ENCODE results near the gene SPDYE18.
"Not testable (repeated sequence)": the region's sequence is repeated elsewhere in the genome, so short reads cannot be mapped to it uniquely, and the experiment has no call there.

SPDYE18 gene

GRCh38 chr7:77005461-77006057, 56.8 kb downstream of the SPDYE18 start:
- not testable (repeated sequence) for DNase-seq (ENCODE audit: low read depth in 2 of 2)

GRCh38 chr7:77004151-77004550, 58.2 kb downstream of the SPDYE18 start:
- DNase-seq (ENCODE audit: low read depth in 2 of 2), result not testable (repeated sequence)

- not testable (repeated sequence) for DNase-seq (ENCODE audit: low read depth in 2 of 2)
Measured at GRCh38 chr7:77003241-77003640, 59.1 kb downstream of the SPDYE18 start.

GRCh38 chr7:77002678-77003233, 59.6 kb downstream of the SPDYE18 start:
- not testable (repeated sequence) for DNase-seq (ENCODE audit: low read depth in 2 of 2)

- DNase-seq (ENCODE audit: low read depth in 2 of 2), result not testable (repeated sequence)
Measured at GRCh38 chr7:77002104-77002503, 60.3 kb downstream of the SPDYE18 start.
